H4 (cell line): ENCODE data around the gene RBM33. TPM values are rescaled to one million over a fixed set of nuclear protein-coding genes. Genes with fewer than 3 reads are reported as not detected.
"Not testable (repeated sequence)": the region's sequence is repeated elsewhere in the genome, so short reads cannot be mapped to it uniquely, and the experiment has no call there.

Source experiments
- DNase-seq: peaks from one replicate; pipeline ENCODE4 v3.0.0-alpha.2; 2015; ENCODE audit warnings: low spot score
- total RNA-seq: library from RNA; depleted of rRNA; stranded (reverse); fragments of >200 nt; shearing (Covaris generic); gene quantifications from 2 replicates; pipeline ENCODE4 v1.2.3, GENCODE V29; 2014

The RBM33 gene
- total RNA-seq, 1 experiment from 2014 or later, result 10.6 TPM

DNA sequence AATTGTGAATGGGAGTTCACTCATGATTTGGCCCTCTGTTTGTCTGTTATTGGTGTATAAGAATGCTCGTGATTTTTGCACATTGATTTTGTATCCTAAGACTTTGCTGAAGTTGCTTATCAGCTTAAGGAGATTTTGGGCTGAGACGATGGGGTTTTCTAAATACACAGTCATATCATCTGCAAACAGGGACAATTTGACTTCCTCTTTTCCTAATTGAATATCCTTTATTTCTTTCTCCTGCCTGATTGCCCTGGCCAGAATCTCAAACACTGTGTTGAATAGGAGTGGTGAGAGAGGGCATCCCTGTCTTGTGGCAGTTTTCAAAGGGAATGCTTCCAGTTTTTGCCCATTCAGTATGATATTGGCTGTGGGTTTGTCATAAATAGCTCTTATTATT lies 43.8 kb downstream of the RBM33 start:
- not testable (repeated sequence) for DNase-seq

GRCh38 chr7:155690655-155691054 lies 46.2 kb downstream of the RBM33 start:
- DNase-seq, result not testable (repeated sequence)

DNA sequence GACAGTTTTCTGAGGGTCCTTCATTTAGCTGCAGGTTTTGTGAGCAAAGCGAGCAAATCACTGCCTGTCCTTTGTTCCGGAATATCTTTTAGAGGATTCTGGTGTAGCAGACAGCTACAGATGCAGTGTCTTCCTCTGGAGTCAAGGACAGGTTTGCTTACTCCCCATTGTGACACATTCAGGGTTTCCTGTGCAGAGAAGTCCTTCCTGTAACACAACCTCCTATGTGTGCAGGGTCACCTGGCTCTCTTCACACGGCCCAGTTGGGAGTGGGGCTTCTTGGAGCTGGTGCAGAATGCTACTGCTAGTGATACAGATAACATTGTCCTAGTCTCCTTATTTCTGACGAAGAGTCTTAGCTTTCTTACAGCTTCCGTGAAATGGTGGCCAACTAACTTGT lies 47.9 kb downstream of the RBM33 start:
- DNase-seq, result no peak

DNA sequence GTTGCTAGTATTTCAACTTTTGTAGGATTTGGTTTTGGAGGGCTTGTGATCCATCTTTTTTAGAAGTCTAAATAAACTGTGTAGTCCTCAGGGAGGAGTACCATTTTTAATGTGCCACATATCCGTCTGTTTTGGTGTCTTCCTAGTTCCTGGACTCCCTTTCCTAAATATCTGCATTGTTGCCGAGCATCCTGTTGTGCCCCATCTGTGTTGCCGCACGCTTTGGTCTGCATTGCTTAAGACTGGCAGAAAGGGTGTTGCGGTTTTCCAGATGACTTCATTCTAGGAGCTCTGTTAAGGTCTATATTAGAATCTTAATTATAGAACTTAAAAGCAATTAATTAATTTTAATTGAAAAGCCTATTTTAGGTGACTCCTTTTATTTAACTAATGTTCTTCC lies 49.4 kb downstream of the RBM33 start:
- no peak for DNase-seq

DNA sequence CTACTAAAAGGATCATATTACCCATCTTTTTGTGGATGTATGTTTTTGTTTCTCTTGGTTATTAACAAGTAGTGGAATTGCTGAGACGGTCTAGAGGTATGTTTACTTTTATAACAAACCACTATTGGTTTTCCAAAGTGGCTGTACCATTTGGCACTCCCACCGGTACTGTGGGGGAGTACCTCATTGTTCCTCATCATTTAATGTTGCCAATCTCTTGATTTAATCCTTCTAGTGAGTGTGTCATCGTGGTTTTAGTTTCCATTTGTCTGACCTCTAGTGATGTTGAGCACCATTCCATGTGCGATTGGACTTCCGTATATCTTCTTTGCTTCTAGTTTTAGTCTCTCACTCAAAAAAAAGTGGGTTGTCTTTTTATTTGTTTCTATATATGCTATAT lies 50.4 kb downstream of the RBM33 start:
- DNase-seq, result no peak

DNA sequence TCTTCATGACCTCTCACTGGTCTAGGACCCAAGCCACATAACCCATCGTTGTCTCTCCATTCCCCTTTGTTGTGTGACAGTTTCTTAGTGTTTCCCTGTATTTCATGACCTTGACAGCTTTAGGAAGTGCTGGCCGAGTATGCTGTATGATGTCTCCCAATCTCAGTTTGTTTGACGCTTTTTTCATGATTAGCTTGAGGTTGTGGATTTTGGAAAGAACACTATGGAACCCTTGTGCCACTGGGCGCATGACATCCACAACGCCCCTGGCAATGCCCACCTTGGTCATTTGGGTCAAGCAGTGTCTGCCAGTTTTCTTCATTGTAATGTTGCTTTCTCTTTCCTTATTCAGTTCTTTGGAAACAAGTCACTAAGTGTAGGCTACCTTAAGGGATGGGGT lies 52.3 kb downstream of the RBM33 start:
- DNase-seq, result no peak

- DNase-seq, result no peak
Measured at GRCh38 chr7:155698633-155699032, 54.2 kb downstream of the RBM33 start.

GRCh38 chr7:155699180-155699579 lies 54.7 kb downstream of the RBM33 start:
- no peak for DNase-seq

GRCh38 chr7:155700847-155701246 lies 56.4 kb downstream of the RBM33 start:
- DNase-seq, result no peak

DNA sequence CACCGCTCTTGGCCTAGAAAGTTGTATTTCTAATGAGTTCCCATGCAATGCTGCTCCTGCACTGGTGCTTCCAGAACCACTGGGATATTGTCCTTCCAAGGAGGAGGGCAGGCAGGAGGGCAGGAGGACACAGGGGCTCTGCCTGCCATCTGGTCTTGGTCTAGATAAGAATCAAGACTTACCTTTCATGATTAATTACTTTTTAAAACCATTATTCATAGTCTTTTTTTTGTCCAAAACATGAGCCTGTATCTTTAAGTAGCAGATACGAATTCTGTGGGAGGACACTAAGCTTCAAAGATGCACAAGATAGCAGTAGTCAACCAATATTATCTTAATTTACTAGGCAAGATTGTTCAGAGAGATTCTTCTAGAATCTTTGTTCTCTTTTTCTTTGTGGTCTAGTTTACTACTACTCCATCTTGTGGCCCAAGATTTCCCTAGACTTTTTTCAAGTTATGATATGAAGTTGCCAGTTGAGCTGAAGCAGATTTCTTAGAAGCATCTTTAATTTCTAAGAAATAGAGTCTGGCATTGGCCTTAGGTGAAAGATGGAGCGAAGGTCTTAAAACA lies 57.6 kb downstream of the RBM33 start:
- DNase-seq, result no peak

- DNase-seq, result no peak
Measured at GRCh38 chr7:155702616-155703015, 58.2 kb downstream of the RBM33 start.

- DNase-seq, result no peak
Measured at GRCh38 chr7:155705623-155706360, 61.3 kb downstream of the RBM33 start.

GRCh38 chr7:155706376-155706775 lies 61.9 kb downstream of the RBM33 start:
- no peak for DNase-seq

DNA sequence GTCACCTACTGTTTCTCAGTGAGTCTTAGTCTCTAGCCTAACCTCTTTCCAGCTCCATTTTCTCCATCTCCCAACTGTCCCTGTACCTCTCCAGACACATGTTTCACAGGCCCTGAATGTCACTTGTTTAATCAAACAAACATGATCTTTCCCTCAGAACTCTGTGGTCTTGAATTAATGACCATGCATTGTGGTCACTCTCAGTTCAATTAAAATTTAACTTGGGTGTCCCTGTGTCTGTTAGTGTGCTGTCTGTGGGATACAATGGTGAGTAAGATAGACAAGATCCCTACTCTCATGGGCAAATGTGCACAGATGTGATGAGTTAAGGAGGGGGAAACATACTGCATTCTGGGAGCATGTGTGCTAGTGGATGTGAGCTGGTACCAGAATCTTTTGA lies 65.0 kb downstream of the RBM33 start:
- DNase-seq, result no peak

DNA sequence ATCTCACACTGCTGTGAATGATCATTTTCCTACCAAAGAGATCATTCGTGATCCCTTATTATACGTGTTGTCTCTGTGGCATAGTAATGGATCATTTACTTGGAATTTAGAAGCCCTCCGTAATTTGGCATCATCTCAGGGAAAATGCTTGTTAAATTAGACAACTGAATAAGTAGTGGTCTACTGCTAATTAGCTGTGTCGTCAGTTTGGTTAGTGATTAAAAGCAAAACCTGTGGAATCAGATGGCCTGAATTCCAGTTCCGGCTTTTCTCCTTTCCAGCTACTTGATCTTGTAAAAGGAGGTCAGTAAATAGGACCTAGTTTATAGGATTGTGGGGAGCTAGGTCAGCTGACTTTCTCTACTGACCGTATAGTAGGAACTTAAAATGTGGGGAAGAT lies 65.6 kb downstream of the RBM33 start:
- DNase-seq, result no peak

DNA sequence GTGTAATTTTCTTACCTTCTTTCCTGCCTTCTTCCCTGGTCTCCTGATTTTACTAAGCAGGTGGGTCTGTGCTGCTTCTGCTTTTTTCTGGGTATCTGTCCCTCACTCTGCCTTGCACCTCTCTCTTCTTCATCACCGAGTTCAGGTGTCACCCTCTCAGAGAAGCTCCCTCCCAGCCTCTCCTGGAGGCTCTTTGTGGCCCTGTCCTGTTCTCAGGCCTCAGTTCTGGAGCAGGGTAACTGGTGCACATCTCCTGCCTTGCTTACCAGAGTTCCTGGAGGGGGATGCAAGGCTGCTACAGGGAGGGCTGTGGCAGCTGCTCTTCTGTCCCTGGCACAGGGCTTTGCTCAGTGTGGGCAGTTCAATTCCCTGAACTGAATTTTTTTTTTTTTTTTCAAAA lies 66.1 kb downstream of the RBM33 start:
- no peak for DNase-seq

GRCh38 chr7:155711081-155711480 lies 66.6 kb downstream of the RBM33 start:
- no peak for DNase-seq

GRCh38 chr7:155713384-155713783 lies 68.9 kb downstream of the RBM33 start:
- no peak for DNase-seq

DNA sequence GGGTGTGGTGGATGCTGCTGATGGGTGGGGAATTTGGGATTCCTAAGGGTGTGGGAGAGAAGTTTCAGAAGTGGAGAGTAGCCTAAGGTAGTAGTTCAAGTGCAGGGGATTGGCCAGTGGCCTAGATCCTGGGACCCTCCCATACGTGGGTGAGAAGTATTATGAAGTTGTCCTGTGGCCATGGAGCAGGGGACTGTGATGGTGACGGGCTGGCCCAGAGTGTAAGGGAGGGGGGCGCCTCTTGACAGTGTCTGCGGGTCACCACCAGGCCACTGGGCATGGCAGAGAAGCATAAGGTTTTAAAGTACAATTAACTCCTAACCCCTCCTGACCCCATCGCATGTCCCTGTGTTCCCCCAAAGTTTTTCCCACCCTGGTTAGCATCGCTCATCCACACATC lies 70.2 kb downstream of the RBM33 start:
- no peak for DNase-seq

DNA sequence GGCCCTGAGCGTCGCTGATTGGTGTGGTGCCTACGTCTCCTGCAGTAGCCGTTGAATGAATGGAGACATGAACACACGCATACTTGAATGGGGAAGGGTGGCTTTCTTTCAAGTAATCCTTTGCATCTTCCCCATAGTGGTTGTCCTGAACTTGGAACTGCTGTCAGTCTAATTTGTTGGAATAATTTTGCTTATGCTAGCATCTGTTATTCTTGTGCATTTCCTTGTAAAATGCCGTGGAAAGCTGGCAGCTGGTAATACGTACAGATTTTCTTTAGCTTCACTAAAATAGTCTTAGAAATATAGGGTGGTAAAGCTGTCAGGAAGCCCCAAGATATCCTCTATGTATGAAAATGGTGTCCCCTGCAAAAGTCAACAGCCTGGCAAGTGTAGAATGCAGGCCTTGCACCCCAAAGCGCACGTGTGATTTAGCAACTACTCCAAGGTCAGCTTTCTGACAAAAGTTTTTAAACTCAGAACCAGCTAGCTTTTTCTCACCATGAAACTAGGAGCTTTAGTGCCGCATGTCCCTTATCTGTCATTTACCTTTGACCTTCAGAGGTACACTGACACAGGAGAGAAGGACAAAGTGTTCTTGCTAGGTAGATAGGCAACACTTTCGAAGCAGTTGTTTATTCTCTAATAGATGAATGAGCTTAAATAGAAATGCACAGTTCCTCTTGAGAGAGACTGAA lies 70.8 kb downstream of the RBM33 start:
- DNase-seq, result no peak

GRCh38 chr7:155717010-155717744 lies 72.7 kb downstream of the RBM33 start:
- DNase-seq, result no peak

- DNase-seq, result no peak
Measured at GRCh38 chr7:155721056-155721455, 76.6 kb downstream of the RBM33 start.

DNA sequence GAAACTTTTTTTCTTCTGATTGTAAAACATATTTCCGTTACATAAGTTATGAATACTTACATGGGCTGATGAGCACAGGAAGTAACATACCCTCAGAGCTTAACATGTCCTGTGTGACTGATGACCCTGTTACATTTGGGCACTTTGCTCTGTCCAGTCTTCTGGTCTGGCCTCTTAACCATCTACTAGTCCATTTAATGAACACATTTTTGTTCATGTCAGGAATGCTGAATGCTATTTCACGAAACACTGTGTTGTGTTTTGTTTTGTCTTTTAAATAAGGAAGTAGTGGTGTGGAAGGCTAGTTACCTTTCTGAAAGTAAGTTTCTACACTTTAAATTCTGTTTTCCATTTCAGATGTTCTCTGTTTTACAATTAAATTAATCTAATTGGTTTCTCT lies 77.7 kb downstream of the RBM33 start:
- no peak for DNase-seq
